Activated CD8-positive, alpha-beta memory T cell treated with anti-CD3 and anti-CD28 coated beads, Interleukin-2, amount 10 ng/mL, durations not matched to agents 7 days and 5 days (primary cell): Measurements from ENCODE around the gene PDGFA. TPM values are rescaled to one million over a fixed set of nuclear protein-coding genes. Genes with fewer than 3 reads are reported as not detected.

Experiments
- ATAC-seq: fragments of 150-1000 bp; cut with Tn5 transposase; one replicate; pipeline ENCODE4 v1.10.0; 2021; ENCODE audit warnings: moderate library complexity
- CTCF ChIA-PET: fragments of 350-600 bp; sonication (Branson Sonifier 250); formaldehyde crosslinking; loops from one replicate; lab custom pipeline; 2021; ENCODE audit warnings: antibody characterized with exemption; lab: Charles Lee
- DNase-seq: peaks from one replicate; pipeline ENCODE4 v3.0.0-alpha.2; 2020
- H3K27ac Mint-ChIP-seq: one replicate; pipeline ENCODE4 v1.8.0; 2021; ENCODE audit warnings: mild to moderate bottlenecking, mixed read lengths
- H3K27me3 Mint-ChIP-seq: one replicate; pipeline ENCODE4 v1.8.0; 2021; ENCODE audit warnings: mixed read lengths
- H3K36me3 Mint-ChIP-seq: one replicate; pipeline ENCODE4 v1.8.0; 2021; ENCODE audit warnings: mild to moderate bottlenecking, mixed read lengths
- H3K4me1 Mint-ChIP-seq: one replicate; pipeline ENCODE4 v1.8.0; 2021; ENCODE audit warnings: mixed read lengths
- H3K4me3 Mint-ChIP-seq: one replicate; pipeline ENCODE4 v1.8.0; 2021; ENCODE audit warnings: mild to moderate bottlenecking, moderate library complexity, mixed read lengths
- H3K9me3 Mint-ChIP-seq: one replicate; pipeline ENCODE4 v1.8.0; 2022; ENCODE audit warnings: low read depth, mixed read lengths
- total RNA-seq, 2 experiments: library from RNA; stranded (reverse); gene quantifications; one replicate each; pipeline ENCODE4 v1.2.3, GENCODE V29; 2021

PDGFA gene
- total RNA-seq, 2 experiments from 2014 or later = 0.67 to 2.3 TPM

DNA sequence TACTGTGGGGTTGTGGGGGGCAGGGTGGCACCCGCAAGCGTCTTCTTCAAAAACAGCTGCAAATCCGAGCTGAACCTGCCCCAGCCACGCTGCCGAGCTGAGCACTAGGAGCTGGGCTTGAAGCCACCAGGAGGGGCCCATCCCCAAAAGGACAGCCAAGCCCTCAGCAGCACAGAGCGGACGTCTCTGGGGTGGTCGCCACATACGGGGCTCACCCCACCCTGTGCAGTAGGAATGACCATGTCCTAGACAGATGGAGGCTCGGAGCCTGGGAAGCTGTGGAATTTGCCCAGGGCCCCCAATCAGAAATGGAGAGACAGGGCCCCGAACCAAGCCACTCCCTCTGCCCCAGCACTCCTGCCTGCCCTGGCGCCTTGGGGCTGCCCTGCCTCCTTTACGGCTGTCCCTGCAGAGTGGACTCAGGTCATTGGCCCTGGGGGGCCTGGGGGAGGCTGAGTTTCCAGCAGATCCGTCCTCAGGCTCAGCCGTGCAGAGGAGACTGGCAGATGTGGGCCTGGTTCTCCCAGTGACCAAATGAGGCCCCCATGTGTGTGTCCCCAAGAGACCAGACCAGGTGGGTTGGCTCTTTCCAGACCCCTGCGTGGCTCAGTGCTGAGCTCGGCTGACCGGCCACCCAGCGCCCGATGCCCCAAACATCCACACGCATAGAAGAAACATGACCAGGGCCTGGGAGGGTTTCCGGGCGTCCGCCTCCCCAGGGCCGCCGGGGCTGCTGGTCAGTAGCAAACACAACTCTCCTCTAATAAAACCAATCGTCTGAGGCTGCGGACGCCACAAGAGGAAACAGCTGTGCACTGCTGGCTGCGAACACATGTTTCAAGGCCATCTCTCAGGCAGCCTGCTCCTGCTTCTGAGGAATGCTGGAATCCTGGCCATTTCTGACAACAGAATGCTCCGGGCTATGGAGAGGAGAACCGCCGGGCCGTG, 54.9 kb downstream of the PDGFA start:
- Mint-ChIP-seq H3K4me1 (peaks cover 3% of the 10 kb centered on the region), H3K4me3 (no peak overlapping the region), H3K9me3 (peaks cover 13% of the 10 kb centered on the region), H3K27me3 (no peaks in the 10 kb centered on the region), H3K36me3 (no peaks in the 10 kb centered on the region), H3K27ac (no peak overlapping the region)
- ATAC-seq = no peak
- CTCF ChIA-PET = interaction anchor here (0.8 kb wide), 1 partner anchor 125 kb away, joined by 3 read pairs; no protein-coding TSS in a partner anchor
- no peak for DNase-seq

GRCh38 chr7:463817-464453, 55.7 kb downstream of the PDGFA start:
- Mint-ChIP-seq H3K4me3 (no peak overlapping the region), H3K9me3 (peaks cover 13% of the 10 kb centered on the region), H3K4me1 (peaks cover 1% of the 10 kb centered on the region), H3K36me3 (no peaks in the 10 kb centered on the region), H3K27me3 (no peaks in the 10 kb centered on the region), H3K27ac (no peak overlapping the region)
- no peak for ATAC-seq
- CTCF ChIA-PET = interaction anchor here (0.8 kb wide), 1 partner anchor 124 kb away, joined by 3 read pairs; no protein-coding TSS in a partner anchor
- no peak for DNase-seq

DNA sequence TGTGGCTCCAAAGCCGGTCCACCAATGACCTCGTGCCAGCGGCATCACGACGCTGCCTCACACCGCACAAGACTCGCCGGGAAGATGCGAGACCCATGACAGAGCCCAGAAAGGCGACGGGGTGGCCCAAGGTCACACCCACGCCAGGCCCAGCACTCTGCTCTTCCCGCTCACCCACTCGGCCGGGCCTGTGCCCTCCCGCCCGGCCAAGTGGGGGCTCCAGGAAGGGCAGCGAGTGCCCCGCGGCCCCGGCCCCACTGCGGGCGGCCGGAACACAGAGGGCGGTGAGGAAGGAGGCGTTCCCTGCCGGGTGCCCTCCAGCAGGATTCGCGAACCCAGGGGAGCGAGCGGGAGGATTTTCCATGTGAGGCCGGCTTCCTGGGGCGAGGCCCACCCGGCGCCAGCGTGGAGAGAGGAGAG, 56.3 kb downstream of the PDGFA start:
- no peak for DNase-seq
- no peak overlapping the region for H3K4me3 Mint-ChIP-seq
- ATAC-seq = no peak
- no peaks in the 10 kb centered on the region for H3K27me3 Mint-ChIP-seq
- CTCF ChIA-PET = no interaction called here
- H3K9me3 Mint-ChIP-seq = peaks cover 12% of the 10 kb centered on the region
- no peak overlapping the region for H3K27ac Mint-ChIP-seq
- no peaks in the 10 kb centered on the region for H3K36me3 Mint-ChIP-seq
- no peaks in the 10 kb centered on the region for H3K4me1 Mint-ChIP-seq

DNA sequence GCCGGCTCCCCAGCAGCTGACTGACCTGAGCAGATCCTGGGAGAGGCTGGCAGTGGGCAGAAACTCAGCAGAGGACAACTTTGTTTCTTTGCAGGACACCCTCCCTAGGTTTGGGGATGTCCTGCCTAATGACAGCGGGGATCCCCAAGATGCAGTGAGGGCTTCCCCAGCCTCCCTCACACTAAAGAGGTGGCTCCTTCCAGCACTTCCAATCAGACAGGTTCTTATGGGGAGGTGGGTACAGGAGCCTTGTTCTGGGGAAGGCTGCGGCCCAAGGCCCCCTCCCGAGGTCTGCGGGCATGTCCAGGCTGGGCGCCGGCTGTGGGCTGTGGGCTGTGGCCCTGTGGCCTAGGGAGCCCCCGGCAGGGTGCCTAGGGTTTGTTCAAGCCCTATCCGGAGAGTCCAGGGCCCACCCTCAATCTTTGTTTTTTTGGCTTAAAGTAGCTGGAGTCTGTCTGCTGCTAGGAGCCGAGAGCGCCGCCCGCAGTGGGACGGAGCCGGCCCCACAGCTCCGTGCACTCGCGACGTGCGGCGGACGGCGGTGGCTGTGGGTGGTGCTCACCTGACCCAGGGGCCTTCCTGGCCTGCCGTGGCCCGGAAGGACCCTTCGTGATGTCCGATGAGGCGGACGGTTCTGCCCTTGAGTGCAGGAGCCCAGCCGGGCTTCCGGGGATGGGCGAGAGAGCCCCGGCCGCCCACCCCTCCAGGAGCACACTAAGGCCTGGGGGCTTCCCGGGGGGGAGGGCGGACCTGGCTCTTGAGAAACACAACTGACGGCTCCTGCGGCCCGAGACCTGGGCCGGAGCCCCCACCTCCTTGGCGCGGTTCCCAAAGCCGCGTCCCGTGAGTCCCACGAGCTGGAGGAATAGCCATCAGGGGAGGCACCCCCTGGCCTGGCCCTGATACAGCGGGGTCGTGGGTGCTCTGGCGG, 57.2 kb downstream of the PDGFA start:
- Mint-ChIP-seq H3K27ac (no peak overlapping the region), H3K36me3 (no peaks in the 10 kb centered on the region), H3K4me1 (no peaks in the 10 kb centered on the region), H3K27me3 (no peaks in the 10 kb centered on the region), H3K9me3 (peaks cover 2% of the 10 kb centered on the region), H3K4me3 (no peak overlapping the region)
- no peak for DNase-seq
- ATAC-seq = no peak
- CTCF ChIA-PET = no interaction called here

DNA sequence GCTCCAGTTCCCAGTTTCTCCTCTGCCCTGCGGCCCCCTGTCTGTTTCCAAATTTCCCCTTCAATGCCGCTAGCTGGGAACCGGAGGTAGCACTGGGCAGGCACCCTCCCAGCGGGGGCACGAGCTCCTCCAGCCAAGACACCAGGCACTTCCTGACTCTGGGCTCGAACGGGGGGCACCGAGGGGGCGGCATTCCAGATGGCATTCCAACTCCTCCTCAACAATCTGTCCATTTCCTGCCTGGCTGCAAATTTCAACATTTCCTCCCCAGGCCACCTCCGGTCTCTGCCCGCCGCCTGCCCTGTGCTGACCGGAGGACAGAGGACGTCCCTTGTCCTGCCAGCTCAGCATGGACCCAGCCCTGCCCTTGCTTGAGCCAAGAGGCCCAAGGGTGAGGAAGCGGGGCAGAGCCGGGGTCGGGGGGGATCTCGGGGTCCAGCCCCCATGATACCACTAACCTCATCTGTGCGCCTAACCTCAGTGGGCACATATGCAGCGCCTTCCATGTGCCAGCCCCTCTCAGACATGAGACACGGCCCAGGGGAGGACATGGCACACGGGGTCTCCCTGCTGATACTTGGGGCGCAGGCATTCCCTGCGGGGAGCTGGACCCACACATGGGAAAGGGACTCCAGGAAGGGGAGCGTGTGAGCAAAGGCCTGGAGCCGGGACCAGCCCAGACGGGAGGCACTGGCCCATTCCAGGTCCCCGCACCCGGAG, 58.0 kb downstream of the PDGFA start:
- Mint-ChIP-seq H3K9me3 (no peaks in the 10 kb centered on the region), H3K4me3 (no peak overlapping the region), H3K4me1 (no peaks in the 10 kb centered on the region), H3K27me3 (no peaks in the 10 kb centered on the region), H3K27ac (no peak overlapping the region), H3K36me3 (no peaks in the 10 kb centered on the region)
- DNase-seq (no peak), ATAC-seq (no peak)
- CTCF ChIA-PET = no interaction called here

DNA sequence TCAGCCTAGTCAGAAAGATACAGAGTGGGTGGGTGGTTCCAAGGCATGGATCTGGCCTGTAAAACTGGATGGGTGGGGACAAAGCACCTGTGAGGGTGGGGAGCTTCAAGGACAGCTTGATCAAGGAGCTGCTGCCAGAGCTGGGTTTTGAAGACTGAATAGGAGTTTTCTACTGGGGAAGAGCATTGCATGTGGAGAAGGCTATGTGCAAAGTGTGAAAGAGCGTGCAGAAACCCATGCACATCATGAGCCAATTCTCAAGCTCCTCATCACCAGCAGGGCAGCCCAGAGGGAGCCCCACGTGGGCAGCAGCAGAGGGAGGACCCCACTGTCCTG, 58.6 kb downstream of the PDGFA start:
- Mint-ChIP-seq H3K36me3 (no peaks in the 10 kb centered on the region), H3K9me3 (no peaks in the 10 kb centered on the region), H3K27ac (no peak overlapping the region), H3K4me3 (no peak overlapping the region), H3K27me3 (no peaks in the 10 kb centered on the region), H3K4me1 (no peaks in the 10 kb centered on the region)
- CTCF ChIA-PET = no interaction called here
- ATAC-seq (no peak), DNase-seq (no peak)

GRCh38 chr7:460374-461116, 59.1 kb downstream of the PDGFA start:
- Mint-ChIP-seq H3K36me3 (no peaks in the 10 kb centered on the region), H3K4me3 (no peak overlapping the region), H3K27me3 (no peaks in the 10 kb centered on the region), H3K9me3 (no peaks in the 10 kb centered on the region), H3K4me1 (no peaks in the 10 kb centered on the region), H3K27ac (no peak overlapping the region)
- DNase-seq = no peak
- ATAC-seq = no peak
- CTCF ChIA-PET = no interaction called here

DNA sequence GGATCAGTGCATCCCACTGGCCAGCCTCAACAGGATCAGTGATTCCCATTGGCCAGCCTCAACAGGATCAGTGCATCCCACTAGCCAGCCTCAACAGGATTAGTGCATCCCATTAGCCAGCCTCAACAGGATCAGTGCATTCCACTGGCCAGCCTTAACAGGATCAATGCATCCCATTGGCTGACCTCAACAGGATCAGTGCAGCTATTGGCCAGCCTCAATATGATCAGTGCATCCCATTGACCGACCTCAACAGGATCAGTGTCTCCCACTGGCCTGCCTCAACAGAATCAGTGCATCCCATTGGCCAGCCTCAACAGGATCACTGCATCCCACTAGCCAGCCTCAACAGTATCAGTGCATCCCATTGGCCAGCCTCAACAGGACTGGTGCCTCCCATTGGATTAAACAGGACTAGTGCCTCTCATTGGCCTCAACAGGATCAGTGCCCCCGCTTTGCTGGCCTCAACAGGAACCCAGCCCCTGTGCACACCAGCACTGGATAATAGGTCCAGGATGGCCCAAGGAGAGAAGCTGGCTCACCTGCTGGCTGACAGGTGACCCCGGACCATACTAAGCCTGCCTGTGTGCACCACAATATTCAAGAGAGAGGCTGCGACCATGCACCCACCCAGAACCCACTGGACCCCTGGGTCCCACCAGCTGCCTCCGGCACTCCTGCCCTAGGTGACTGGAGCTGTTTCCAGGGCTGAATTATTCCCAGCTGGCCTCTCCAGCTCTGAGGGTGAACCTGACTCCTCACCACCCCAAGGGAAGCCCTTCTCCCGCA, 59.9 kb downstream of the PDGFA start:
- CTCF ChIA-PET = no interaction called here

GRCh38 chr7:458511-459245, 61.0 kb downstream of the PDGFA start:
- CTCF ChIA-PET = no interaction called here
- ATAC-seq = no peak
- H3K4me1 Mint-ChIP-seq = no peaks in the 10 kb centered on the region

More for the DNA sequence above, 59.9 kb downstream of the PDGFA start:
- H3K4me3 Mint-ChIP-seq = no peak overlapping the region
- DNase-seq (no peak), ATAC-seq (no peak)
- no peaks in the 10 kb centered on the region for H3K27me3 Mint-ChIP-seq
- H3K36me3 Mint-ChIP-seq = no peaks in the 10 kb centered on the region
- H3K27ac Mint-ChIP-seq = no peak overlapping the region
- no peaks in the 10 kb centered on the region for H3K9me3 Mint-ChIP-seq
- no peaks in the 10 kb centered on the region for H3K4me1 Mint-ChIP-seq

GRCh38 chr7:457814-458510, 61.7 kb downstream of the PDGFA start:
- H3K4me1 Mint-ChIP-seq = no peaks in the 10 kb centered on the region
- H3K36me3 Mint-ChIP-seq = no peaks in the 10 kb centered on the region
- no peak for ATAC-seq

More at GRCh38 chr7:458511-459245, 61.0 kb downstream of the PDGFA start:
- Mint-ChIP-seq H3K36me3 (no peaks in the 10 kb centered on the region), H3K9me3 (no peaks in the 10 kb centered on the region), H3K27ac (no peak overlapping the region), H3K27me3 (no peaks in the 10 kb centered on the region), H3K4me3 (no peak overlapping the region)
- no peak for DNase-seq

More at GRCh38 chr7:457814-458510, 61.7 kb downstream of the PDGFA start:
- Mint-ChIP-seq H3K27me3 (no peaks in the 10 kb centered on the region), H3K27ac (no peak overlapping the region), H3K4me3 (no peak overlapping the region), H3K9me3 (no peaks in the 10 kb centered on the region)
- CTCF ChIA-PET = no interaction called here
- no peak for DNase-seq
